ENCODE results near the gene SEMA3G.

The SEMA3G gene

DNA sequence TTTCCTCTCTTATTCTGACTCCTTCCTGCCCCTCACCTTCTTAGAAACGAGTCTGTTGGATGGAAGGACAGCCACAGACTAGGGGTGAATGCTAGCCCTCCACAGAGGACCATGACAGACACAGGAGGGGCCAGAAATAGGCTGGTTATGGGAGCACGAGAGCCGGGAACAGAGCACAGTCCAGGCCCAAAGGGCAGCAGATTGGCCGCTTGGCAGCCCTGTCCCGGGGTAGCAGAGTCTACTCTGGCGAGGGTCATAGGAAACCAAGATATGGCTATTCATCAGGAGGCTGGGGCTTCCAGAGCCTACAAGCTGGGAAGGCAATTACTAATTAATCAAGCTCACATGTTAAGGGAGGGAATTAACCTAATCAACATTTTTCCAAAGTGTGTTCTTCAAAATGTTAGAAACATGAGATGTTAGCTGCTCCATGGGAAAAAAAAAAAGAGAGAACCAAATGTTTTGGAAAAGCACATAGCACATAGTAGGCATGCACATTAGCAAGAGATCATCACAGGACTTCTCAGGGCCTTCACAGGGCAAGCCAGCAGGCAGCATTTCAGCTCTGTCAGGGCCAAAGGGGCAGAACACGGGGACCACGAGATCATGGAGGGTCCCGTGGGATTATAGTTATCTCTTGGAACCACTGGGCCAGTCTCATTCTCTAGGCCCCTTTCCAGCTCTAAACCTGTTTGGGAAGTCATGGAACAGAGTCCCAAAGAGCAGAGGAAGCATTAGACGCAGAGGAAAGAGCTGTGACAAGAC is 13.3 kb downstream of the SEMA3G start:
- DNase-seq (ENCODE audit: low read depth), result no peak
- H3K4me3 ChIP-seq (ENCODE audit: low read depth, low read length), result no peak overlapping the region
- TF ChIP-seq, protein P1, sequence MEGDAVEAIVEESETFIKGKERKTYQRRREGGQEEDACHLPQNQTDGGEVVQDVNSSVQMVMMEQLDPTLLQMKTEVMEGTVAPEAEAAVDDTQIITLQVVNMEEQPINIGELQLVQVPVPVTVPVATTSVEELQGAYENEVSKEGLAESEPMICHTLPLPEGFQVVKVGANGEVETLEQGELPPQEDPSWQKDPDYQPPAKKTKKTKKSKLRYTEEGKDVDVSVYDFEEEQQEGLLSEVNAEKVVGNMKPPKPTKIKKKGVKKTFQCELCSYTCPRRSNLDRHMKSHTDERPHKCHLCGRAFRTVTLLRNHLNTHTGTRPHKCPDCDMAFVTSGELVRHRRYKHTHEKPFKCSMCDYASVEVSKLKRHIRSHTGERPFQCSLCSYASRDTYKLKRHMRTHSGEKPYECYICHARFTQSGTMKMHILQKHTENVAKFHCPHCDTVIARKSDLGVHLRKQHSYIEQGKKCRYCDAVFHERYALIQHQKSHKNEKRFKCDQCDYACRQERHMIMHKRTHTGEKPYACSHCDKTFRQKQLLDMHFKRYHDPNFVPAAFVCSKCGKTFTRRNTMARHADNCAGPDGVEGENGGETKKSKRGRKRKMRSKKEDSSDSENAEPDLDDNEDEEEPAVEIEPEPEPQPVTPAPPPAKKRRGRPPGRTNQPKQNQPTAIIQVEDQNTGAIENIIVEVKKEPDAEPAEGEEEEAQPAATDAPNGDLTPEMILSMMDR (IDR thresholded peaks at IDR 0.05; ENCODE audit: low read depth, low read length, missing control alignments), result no peak

DNA sequence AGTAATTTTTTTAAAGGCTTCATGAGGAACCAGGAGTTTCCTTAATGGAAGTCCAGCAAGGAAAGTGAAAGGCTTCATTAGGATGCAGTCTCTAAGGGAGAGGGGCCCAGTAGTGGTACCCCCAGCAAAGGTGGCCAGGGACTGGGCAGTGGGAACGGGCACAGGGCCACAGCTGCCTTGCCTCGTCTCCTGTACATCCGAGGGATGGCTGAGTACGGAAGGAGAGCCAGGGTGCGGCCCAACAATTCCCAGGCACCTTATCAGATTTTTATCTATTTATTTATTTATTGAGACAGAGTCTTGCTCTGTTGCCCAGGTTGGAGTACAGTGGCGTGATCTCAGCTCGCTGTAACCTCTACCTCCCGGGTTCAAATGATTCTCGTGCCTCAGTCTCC is 14.5 kb downstream of the SEMA3G start:
- DNase-seq (ENCODE audit: low read depth), result no peak
- TF ChIP-seq, protein P1 (IDR thresholded peaks at IDR 0.05; ENCODE audit: low read depth, low read length, missing control alignments), result no peak
- H3K4me3 ChIP-seq (ENCODE audit: low read depth, low read length), result no peak overlapping the region

DNA sequence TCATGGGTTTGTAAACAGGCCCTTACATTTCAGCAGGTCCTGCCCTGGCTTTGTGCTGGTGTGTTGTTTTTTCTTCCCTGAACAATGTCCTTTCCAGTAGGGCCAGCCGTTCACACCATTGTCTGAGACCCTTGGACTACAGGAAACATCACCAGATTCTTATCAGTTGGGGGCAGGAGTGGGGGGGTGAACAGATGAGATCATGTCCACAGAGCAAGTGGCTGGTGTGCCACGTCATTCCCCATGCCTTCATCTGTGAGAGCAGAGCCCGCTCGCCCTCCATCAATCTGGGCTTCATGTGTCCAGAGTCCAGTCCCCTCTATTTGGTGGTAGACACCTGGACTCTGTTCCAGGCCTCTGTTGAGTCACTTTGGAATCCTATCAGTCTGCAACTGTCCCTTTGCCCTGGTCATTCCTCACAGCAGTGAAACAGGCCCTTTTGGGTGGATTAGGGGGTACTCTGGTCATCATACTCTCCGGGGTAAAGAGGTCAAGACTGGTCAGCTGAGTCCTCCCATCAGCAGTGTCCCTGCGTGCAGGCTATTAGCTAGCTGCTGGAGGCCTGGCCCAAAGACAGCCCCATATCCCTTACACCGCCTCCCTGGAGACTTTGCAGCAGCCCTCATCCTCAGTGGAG is 15.0 kb downstream of the SEMA3G start:
- TF ChIP-seq, protein P1 (IDR thresholded peaks at IDR 0.05; ENCODE audit: low read depth, low read length, missing control alignments), result no peak
- no peak overlapping the region for H3K4me3 ChIP-seq (ENCODE audit: low read depth, low read length)
- DNase-seq (ENCODE audit: low read depth), result no peak

DNA sequence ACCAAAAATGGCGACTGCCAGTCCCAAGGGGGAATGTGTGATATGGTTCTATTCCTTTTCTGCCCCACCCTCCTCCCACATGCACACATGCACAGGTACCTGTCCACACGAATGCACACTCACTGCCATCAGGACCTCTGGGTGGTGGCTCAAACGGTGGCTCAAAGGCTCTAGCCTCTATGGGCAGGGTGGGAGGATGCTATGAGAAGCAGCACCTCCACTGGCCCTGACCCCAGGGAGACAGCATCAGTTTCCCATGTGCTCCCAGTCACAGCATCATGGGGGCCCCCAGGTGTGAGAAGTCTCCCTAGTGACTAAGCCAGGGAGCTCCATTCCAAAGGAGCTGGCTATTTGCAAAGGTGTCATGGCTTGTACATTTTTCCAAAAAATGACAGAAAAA is 15.9 kb downstream of the SEMA3G start:
- no peak for DNase-seq (ENCODE audit: low read depth)
- no peak overlapping the region for H3K4me3 ChIP-seq (ENCODE audit: low read depth, low read length)
- TF ChIP-seq, protein P1 (IDR thresholded peaks at IDR 0.05; ENCODE audit: low read depth, low read length, missing control alignments), result no peak

DNA sequence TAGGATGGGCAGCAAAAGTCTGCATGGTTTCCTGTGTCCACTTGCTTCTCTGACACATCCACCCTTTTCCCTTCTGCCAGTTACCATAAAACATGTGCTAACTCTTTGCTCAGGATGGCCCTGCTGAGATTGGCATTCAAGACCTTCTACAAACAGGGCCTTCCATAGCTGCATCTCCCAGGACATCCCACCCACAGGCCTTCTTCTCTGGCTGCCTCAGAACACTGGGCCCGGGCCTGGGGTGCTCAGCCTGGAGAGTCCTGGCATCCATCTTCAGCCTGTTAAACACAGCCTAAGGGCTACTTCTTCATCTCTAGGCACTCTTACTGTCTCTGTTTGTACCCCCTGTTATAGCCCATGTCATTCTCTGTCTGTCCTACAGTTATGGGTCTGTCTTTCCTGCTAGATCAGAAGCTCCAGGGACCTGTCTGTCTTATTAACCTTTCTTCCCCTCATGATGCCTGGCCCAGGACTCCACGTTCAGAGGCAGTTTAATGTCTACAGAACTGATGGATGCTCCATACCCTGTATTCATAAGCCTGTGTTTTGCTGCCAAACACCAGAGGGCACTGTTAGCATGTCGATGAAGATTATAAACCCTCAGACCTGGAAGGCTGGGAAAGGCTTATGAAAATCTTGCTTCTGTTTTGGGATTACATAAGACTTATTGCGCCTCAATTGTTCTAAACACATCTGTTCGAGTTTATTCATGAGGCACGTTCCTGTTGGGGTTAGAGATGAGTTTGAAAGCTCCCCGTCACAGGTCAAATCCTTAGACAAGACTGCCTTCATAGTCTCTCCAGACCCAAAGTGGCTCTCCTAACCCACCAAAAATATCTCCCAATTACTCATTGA is 16.5 kb downstream of the SEMA3G start:
- no peak overlapping the region for H3K4me3 ChIP-seq (ENCODE audit: low read depth, low read length)
- TF ChIP-seq, protein P1 (IDR thresholded peaks at IDR 0.05; ENCODE audit: low read depth, low read length, missing control alignments), result peak; percentile 76
- no peak for DNase-seq (ENCODE audit: low read depth)

DNA sequence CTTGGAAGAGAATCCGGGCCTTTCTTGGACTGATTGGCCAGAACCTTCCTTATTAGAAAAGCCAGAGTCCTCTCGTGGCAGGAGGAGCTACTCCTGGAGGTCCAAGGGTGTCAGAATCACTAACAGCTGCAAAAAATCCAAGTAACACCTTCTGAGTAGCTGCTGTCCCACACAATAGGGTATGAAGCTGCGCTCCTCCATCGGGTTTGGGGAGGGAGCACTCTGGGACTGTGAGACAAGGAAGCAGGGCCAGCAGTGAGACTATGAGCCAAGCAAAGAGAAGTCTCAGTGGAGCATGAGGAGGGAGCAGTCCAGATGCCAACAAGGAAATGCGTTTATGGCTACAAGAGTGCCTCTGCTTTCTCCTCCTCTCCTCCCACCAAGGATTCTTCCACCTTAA is 21.7 kb downstream of the SEMA3G start:
- H3K4me3 ChIP-seq (ENCODE audit: low read depth, low read length), result no peak overlapping the region
- TF ChIP-seq, protein P1 (IDR thresholded peaks at IDR 0.05; ENCODE audit: low read depth, low read length, missing control alignments), result no peak
- no peak for DNase-seq (ENCODE audit: low read depth)
